Measurements from ENCODE around the gene PPP2R2B.

Gene PPP2R2B

GRCh38 chr5:146778795-146779194 lies 99.8 kb downstream of the PPP2R2B start:
- DNase-seq: no peak

DNA sequence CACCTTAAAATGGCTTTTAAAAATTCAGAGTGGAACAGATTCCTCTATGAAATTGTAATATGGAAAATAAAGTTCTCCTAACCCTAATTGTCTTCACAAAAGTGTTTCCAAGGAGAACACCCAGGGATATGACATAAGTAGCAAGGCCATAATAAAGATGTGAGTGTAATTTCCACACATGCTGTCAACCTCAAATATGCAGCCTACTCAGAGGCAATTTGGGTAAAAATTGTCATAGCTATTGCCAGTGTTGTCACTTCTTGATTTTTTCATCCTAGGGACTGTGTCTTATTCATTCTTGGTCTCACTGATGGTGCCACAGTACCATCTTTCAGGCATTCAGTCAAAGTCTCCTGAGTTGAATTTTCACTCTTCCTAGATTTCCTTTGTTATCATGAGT lies 100.3 kb downstream of the PPP2R2B start:
- DNase-seq: no peak

- DNase-seq: no peak
These were observed 105.6 kb downstream of the PPP2R2B start for GRCh38 chr5:146772881-146773466.

DNA sequence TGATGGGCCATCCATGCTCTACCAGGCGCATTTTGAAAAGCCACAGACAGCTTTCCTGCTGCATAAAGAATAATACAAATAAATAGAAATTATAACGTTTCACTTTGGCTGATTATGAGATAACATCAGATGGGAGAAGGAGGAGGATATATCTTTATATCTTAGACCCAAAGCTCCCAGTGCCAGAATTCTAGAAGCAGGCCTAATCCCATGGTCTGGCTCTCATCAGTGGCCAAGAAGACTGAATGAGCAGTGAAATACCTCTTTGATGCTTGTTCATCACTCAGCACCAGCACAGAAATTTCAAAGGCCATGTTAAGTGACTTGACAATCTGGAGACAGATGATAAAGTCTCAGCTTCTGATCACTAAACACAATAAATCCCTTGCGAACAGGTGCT lies 107.6 kb downstream of the PPP2R2B start:
- no peak for DNase-seq

- DNase-seq: no peak
These were observed 108.0 kb downstream of the PPP2R2B start for GRCh38 chr5:146770546-146770945.

DNA sequence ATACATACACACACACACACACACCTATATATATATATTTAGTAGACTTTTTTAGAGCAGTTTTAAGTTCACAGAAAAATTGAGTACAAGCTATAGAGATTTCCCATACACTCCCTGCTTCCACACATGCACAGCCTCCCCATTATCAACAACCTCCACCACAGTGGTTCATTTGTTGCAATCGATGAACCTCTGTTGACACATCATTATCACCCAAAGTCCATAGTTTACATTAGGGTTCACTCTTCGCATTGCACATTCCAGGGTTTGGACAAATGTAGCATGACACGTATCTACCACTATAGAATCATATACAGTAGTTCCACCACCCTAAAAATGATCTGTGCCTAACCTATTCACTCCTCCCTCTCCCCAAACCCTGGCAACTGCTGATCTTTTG lies 111.0 kb downstream of the PPP2R2B start:
- no peak for DNase-seq

GRCh38 chr5:146766013-146766412 lies 112.5 kb downstream of the PPP2R2B start:
- no peak for DNase-seq

GRCh38 chr5:146765089-146765832 lies 113.3 kb downstream of the PPP2R2B start:
- DNase-seq: no peak

GRCh38 chr5:146762830-146763229 lies 115.7 kb downstream of the PPP2R2B start:
- DNase-seq: no peak

DNA sequence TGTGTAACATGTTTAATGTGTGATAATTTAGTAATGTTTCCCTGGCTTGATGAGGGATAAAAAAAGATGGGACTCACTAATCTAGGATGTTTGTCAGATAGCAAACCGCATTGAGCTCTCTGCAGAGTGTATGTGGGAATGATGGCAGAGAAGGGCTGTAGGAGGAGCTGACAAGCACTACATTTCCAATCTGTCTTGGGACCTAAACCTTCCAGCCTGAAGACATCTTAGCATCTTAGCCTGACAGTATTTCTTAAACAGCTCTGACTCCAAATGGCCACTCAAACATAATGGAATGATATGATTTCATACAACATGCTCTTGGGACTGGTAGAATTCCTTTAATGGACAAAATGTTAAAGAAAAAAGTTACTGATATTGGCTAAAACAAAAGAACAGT lies 116.7 kb downstream of the PPP2R2B start:
- no peak for DNase-seq

DNA sequence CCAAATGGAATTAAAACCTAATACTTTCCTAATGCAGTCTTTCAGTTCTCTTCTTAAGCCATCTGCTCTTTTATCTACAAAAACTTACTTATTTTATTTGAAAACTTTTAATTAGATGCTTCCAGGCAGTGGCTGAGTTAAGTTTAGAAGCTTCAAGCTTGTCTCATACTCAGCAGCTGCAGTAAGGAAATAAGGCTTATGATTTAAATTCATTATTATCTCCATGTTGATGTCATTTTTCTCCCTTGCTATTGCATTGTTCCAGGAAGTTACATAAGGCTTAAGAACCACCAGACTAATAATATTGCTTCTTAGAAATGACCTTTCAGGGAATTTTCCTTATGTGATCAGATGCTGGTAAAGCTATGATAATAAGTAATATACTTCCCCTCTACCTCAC lies 119.6 kb downstream of the PPP2R2B start:
- no peak for DNase-seq

DNA sequence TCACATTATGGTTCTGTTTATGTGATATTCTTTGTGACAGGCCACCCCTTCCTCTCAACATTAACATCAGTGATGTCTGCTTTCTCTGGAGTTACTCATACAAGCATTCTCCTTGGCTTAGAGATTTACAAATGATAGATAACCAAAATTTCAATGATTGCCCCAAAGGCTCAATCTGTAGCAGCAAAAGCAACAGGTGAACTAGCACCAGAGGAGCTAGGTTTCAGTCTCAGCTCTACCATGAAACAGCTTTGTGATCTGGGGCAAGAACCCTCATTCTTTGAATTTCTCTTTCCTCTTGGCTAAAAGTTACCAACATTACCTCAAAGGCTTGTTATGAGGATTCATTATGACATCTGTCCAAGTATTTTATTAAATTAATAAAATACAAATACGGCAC lies 120.5 kb downstream of the PPP2R2B start:
- DNase-seq: no peak

DNA sequence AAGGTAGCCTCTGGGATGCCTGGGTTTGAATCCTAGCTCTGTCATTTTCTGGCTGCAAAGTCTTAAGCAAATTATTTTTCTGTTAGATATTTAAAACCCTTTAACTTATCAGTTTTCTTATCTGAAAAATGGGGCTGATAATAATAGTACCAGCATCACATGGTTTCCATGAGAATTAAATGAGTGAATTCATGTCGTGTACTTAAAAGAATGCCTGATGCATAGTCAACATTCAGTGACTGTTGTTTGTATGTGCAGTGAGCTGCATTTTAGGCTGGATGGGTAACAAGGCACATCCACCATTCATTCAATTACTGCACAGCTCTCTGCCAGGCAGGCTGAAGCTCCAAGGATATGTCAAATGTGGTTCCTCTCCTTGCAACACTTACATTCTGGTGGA lies 122.0 kb downstream of the PPP2R2B start:
- DNase-seq: no peak

DNA sequence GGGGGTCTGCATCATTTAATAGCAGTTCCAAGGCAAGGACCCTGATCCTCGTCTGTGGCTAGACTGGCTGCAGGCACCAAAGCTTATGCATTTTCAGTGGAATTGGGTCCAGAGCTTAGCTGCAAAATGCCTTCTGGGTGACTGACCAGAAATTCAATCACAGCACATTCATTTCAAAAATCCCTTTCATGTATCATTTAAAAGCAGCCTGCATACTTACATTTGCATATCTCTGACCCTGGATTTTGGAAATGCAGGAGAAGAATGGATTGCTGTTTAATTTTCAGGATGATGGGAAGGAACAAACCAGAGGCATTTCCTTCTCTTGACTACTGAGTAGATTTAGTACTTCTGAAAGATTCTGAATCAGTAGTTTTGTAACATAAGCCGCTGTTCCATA lies 122.8 kb downstream of the PPP2R2B start:
- no peak for DNase-seq

GRCh38 chr5:146754621-146755020 lies 123.9 kb downstream of the PPP2R2B start:
- no peak for DNase-seq

- no peak for DNase-seq
These were observed 124.9 kb downstream of the PPP2R2B start for GRCh38 chr5:146753641-146754040.

DNA sequence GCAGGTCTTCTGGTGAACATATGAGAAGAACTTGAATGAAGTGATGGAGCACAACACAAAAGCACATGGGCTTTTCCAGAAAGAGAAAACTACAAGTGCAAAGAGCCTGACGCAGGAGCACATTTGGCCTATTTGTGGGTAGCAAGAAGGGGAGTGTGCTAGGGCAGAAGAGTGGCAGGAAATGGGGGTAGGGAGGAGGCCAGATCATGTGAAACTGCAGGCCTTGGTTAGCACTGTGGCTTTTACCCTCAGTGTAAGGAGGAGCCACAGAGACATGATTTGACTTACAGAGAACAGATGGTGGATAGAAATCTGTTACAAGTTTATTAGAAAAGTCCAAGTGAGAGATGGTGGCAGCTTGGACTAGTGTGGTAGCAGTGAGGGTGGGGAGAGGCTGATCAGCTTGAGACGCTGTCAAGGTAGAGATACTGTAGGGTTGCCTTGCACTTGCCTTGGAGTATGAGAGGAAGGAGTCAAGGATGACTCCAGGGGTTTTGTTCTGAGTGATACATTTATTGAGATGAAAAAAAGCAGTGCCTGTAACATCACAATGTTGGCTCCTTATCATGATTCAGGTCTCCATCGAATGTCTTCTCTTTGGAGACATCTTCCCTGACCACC lies 126.7 kb downstream of the PPP2R2B start:
- no peak for DNase-seq

DNA sequence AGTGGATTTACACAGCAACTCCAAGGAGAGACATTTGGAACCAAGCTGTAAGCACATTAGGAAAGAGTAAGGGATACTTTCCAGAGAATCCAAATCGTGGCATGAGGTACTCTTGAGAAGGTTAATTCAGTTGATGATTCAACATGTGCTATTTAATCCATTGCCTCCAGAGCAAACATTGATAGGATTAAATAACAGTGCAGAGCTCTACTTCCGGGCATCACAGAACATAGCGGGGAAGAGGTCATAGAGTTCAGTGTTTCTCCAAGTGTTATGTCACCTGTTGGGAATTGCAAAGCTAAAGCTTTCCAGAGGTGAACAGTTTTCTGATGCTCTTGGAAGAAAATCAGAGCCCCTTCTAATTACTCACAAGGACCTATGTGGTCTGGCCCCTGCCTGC lies 127.5 kb downstream of the PPP2R2B start:
- no peak for DNase-seq

- DNase-seq: no peak
These were observed 130.0 kb downstream of the PPP2R2B start for GRCh38 chr5:146748533-146748932.

DNA sequence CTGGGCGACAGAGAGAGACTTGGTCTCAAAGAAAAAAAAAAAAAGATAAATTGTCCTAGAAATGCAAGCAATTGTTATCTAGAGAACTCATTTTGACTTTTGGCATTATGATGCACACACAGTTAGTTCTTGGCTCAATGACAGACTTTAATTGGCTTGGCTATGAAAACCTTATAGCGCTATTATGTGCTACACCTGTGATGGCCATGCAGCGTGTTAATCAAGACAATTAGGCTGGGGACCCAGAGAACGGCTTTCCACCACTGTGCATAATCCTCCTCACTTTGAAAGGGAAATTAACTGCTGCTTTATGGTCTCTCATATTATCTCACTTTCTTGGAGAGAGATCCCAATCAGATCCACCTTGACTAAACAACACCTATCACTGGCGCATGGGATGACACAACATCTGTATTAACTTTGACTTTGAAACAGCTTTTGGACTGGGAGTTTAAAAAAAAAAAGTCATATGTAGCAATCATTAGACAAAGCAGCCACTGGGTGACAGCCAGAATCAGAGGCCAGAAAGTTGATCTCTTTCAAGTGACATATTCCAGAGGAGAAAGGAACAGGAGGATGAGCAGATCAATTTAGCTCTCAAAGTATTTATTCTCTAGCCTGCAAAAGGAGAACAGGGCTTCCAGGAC lies 132.5 kb downstream of the PPP2R2B start:
- no peak for DNase-seq

DNA sequence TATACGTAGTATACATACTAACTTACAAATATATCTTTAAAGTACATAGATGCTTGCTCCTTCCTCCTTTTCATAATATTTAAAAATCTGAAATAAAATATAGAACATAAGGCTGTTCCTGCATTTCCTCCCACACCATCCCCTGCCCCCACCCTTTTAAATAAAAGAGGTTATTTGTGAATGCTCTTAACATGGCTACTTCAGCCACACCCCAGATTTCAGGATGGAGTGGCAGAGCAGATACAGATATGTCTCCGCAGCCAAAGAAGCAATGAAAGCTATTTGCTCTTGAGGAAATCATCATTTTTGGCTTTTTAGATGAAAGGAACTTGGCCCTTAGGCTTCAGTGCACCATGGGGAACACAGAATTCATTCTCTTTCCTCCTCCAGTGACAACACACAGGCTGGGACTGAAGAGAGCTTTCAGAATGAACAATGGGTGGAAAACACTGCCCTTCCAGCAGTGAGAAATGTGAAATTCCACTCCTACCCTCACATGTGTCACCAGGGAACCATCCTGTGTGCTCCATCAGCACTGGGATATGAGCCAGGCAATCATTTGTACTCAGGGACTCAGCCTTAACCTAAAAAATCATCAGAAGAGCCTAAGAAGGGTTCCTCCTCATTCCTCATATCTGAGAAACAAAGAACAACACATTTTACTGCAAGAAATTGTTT lies 134.3 kb downstream of the PPP2R2B start:
- no peak for DNase-seq

DNA sequence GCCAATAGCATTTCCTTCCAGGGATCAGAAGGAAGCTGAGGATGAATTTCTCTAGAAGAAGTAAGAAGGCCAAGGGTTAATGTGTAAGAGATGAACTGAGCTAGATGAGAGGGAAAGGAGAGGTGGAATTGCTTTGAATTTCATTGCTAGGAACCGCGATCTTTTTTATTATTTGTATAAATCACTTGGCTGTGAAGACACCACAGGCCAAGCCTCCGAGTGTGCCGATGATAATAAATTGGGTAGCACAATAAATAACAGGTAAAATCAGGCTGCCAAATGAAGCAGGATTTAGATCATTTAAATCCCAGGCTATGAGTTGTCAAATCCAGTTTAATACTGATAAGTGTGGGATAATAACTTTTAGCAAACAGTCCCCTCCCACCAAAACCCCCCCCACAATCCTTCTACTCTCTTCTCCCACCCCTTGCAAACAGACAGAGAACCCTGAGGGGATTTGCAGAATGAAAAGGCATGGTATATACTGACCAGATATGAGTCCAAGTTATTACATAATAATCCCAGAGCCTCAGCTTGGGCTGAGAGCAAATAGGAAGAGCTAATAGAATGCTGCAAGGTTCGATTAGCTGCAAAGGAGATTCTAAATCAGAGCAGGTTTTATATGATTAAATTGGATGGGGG lies 143.5 kb downstream of the PPP2R2B start:
- DNase-seq: no peak

DNA sequence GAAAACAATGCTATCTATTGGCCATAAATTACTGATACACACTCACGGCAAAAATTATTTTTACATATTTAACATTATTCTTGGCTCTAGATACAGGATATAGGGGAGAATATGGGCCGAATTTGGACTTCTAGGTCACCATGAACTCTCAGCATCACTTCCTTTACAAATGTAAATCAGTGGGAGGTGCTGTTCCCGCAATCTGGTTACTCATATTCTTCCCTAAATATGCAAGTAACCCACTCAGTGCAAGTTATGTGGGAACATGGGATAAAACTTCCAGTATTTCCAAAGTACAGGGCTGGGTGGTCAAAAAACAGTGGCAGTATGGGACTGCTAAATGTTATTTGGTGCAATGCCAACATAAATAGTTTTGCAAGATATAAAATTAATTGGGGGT lies 145.6 kb downstream of the PPP2R2B start:
- DNase-seq: no peak
